GM19351 (cell line): ENCODE measurements around the gene MAPK14.
"Not testable (repeated sequence)": the region's sequence is repeated elsewhere in the genome, so short reads cannot be mapped to it uniquely, and the experiment has no call there.

ENCODE experiments used
- ATAC-seq: cut with Tn5 transposase; IDR thresholded peaks from one replicate; pipeline ENCODE4 v1.9.1; 2021; ENCODE audit warnings: mild to moderate bottlenecking, moderate library complexity; ENCODE audit not compliant: unreplicated experiment

Gene MAPK14

DNA sequence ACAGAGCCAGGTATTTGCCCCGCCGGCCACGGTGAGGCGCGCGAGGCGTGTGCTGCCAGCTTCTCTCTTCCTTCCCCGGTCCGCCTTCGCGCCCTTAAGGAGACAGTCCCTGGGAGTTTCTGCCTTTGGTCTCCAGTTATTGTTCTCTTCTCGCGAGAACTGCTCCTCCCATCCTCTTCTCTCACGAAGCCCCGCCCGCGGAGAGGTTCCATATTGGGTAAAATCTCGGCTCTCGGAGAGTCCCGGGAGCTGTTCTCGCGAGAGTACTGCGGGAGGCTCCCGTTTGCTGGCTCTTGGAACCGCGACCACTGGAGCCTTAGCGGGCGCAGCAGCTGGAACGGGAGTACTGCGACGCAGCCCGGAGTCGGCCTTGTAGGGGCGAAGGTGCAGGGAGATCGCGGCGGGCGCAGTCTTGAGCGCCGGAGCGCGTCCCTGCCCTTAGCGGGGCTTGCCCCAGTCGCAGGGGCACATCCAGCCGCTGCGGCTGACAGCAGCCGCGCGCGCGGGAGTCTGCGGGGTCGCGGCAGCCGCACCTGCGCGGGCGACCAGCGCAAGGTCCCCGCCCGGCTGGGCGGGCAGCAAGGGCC lies at the start of gene MAPK14:
Gene MAPK14 (plus strand): TSS at position 308 of the 587 bp plus-strand sequence. CDS start 350 bp downstream, outside the sequence.
- ATAC-seq, result peak; percentile 79

DNA sequence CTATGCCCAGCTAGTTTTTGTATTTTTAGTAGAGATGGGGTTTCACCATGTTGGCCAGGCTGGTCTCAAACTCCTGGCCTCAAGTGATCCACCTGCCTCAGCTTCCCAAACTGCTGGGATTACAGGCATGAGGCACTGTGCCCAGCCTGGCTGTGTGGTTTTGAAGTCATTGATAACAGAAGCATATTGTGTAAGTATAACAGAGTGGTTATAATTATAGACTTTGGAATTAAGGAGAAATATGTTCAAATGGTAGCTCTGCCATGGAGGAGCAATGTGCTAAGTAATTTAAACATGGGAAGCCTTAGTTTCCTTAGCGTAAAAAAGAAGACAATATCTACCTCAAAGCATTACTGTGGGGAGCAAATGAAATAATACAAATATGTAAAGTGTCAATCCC lies 47.5 kb upstream of the MAPK14 start:
- ATAC-seq, result not testable (repeated sequence)

DNA sequence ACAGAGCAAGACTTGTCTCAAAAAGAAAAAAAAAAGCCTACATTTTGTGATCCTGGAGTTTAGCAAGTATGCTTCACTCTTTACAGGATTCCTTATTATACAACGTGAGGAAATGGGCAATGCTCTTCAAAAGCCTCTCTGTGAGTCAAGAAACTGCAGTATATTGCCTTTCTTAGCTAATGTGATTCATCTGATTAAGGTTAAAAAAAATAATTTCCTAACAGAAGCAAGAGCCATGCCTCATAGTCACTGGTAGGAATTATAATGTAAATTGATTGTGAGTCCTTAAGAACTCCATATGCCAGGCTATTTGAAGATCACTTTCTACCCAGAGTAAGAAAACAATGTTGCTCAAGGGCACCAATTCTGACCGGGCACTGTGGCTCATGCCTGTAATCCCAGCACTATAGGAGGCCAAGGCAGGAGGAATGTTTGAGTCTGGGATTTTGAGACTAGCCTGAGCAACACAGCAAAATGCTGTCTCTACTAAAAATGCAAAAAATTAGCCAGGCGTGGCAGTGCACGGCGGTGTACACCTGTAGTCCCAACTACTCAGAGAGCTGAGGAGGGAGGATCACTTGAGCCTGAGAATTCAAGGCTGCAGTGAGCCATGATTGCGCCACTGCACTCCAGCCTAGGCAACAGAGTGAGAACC lies 46.5 kb upstream of the MAPK14 start:
- no peak for ATAC-seq

DNA sequence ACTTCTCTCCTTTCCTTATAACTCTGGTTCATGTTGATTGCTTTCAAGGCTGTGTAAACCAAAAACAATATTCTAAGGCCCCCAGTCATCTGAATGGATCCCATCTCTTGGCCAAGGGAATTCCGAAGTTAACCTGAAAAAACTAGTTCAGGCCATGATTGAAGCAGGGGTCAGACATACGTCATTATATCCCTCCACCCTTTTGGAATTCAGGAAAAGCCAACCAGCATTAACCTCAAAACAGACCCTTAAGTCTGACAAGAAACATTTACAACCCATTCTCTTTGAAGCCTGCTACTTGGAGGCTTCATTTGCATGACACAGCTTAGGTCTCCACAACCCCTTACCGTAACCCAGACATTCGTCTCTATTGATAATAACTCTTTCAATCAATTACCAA lies 42.9 kb upstream of the MAPK14 start:
- no peak for ATAC-seq

DNA sequence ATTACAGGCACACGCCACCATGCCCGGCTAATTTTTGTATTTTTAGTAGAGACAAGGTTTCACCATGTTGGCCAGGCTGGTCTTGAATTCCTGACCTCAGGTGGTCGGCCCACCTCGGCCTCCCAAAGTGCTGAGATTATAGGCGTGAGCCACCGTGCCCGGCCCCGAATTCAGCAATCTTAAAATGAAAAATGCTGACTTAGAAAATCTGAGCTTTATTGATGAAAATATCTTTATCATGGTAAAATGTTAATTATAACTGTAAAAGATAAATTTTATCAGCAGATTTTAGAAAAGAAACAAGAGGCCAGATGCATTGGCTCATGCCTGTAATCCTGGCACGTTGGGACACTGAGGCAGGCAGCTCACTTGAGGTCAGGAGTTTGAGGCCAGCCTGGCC lies 39.6 kb upstream of the MAPK14 start:
- not testable (repeated sequence) for ATAC-seq

DNA sequence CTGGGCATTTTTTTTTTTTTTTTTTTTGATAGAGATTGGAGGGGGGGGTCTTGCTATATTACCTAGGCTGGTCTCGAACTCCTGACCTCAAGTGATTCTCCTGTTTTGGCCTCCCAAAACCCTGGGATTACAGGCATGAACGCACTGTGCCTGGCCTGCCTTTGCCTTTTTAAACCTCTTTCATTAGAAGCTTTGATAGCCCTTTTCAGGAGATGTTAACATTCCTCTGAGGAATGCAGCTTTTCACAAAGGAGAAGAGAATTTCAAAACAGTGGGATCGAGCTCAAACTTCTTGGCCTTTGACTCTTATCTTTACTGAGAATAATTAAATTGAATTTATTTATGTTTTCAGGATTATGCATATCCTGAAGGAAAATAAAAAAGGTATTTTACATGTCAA lies 34.5 kb upstream of the MAPK14 start:
- ATAC-seq, result no peak

DNA sequence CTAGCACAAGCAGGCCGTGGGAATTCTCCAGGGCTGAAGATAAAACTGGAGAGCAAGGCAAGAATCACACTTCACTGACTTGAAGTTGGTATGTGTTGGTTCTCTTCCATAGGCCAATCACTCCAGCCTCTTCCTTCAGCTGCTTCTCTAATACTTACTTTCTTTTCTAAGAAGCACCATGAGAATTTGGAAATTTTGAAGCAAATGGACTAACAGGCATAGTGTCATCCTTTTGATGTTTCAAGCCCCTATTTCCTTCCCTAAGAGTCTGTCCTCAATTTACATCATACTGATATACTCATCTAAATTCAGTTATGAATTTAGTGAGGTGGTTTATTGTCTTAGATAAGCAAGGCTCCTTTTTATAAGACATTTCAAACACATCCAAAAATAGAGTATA lies 27.2 kb upstream of the MAPK14 start:
- ATAC-seq, result no peak

DNA sequence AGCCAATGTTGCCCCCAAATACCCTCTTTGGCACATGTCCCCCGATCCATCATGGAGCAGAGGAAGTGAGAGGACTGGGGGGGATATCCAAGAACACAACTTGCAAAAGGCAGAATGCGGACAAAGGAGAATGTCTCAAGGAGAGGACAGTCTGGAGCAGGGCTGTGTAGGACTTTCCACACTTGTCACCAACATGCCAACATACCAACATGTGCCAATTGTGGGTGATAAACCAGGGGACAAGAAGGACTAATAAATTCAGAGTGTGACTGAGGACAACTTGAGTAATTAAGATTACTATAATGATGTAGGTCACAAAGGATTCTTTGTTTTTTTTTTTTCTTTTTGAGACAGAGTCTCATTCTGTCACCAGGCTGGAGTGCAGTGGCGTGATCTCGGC lies 11.9 kb upstream of the MAPK14 start:
- no peak for ATAC-seq

DNA sequence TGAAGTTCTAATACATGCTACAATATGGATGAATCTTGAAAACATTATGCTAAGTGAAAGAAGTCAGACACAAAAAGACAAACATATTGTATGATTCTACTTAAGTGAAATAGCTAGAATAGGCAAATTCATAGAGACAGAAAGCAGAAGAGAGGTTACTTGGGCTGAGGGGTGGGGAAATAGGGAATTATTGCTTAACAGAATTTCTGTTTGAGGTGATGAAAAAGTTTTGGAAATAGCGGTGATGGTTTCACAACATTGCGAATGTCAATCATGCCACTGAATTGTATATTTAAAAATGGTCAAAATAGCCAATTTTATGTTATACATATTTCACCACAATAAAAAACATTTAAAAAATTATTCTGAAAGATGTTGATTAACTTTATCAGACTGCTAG lies 9.3 kb upstream of the MAPK14 start:
- no peak for ATAC-seq

DNA sequence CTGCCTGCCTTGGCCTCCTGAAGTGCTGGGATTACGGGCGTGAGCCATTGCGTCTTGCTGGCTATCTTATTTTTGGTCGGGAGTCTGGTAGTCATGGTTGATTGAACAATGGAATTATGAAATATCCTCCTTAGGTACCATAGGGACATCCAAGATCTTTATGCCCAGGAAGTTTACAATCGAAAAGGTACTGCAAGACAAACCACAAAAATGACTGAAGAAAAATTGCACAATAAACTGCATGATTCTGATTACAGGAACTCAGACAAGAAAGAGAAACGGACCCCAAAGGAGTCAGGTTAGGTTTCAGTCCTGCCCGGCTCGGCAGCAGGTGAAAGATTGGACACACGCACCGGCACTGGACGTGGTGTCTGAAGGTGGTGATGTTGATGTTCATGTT lies 8.4 kb upstream of the MAPK14 start:
- no peak for ATAC-seq

DNA sequence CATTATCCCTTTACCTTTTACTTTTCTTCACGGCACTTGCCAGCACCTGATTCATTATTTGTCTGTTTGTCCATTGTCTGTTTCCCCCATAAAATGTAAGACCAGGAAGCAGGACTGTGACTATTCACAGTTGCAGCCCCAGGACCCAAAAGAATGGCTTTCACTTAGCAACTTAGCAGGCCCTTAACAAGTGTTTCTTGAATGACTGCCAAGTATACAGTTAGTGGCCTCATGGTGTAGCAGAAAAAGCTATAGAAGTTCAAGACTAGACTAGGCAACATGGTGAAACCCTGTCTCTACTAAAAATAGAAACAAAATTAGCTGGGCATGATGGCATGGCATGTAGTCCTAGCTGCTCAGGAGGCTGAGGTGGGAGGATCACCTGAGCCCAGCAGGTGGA lies 7.5 kb upstream of the MAPK14 start:
- ATAC-seq, result no peak

DNA sequence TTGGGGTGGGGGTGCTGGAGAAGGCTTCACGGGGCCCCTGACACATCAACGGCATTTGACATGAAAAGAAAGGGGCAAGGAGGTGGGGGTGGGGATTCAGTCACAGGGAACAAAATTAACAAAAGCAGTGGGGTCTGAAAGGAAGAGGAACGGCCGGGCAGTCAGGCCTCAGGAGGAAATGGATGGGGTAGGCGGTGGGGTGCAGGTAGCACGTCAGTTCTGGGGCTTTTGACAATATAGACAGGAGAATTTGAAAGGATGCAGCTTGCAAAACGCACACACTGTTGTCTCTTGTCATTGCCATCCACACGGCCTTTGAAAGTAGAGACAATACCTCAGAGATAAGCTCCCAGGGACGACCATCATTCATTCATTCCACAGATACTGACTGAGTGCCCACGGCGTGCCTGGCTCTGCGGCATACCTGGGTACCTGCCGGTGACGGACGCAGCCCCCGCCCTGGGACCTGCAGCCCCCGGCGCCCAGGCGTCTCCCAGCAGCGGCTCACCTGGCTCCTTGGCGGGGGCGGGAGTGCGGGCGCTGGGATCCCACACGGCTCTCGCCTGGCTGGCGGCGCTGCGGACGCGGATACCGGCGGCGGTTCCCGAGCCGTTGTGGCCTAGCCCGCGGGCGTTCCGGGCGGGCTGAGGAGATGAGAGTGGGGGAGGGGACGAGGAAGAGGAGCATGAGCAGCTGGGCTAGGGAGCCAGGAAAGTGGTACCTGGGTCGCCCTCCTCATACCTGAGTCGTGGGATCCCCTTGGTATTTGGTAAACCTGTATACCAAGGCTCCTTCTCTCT lies 3.4 kb upstream of the MAPK14 start, which contains the start of gene SLC26A8:
Gene SLC26A8 (minus strand): TSS at position 646 of the 800 bp plus-strand sequence. CDS start 4,934 bp downstream, outside the sequence.
- ATAC-seq, result no peak

DNA sequence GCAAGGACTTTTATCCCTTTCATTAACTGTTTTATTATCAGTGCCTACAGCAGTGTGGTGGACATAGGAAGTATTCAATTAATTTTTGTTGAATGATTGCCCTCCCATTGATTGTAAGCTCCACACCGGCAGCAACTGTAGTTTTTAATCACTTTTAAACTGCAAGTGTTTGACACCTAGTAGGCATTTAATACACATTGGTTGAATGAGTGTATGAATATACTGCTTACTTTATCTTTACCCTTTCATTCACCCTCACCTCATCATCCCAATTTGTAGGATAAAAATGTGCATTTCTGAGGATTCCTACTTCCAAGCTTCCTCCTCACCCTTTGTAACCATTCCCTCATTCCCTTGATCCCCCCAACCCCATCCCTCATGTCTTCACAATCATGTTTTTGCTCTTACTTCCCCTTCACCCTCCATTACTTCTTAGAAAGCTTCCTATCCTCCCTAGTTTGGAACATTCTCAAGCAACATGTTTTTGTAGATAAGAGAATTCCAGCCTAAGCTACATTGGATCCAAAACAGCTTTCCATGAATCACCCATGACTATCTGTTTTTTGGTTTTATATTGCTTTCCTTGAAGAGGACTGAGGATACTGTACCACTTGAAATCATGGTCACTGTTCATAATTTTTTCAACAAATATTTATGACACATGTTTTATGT lies 2.2 kb upstream of the MAPK14 start:
- ATAC-seq, result no peak

DNA sequence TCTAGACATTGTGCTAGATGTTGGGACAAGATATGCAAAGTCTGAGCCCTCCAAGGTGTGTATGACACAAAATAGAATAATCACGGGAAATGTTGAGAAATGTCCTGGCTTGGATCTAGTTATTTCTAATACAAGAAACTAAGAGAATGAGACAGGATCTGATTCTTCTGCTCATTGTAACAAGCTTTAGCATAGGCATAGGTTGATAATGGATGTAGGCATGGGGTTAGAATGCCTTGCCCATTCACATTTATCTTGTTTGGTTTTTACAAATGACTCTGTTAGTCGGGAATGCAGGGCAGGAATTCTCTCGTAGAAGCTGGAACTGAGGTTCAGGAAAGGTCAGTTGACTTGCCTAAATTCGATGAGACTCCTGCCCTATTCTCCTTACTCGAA lies 1.7 kb upstream of the MAPK14 start:
- no peak for ATAC-seq

DNA sequence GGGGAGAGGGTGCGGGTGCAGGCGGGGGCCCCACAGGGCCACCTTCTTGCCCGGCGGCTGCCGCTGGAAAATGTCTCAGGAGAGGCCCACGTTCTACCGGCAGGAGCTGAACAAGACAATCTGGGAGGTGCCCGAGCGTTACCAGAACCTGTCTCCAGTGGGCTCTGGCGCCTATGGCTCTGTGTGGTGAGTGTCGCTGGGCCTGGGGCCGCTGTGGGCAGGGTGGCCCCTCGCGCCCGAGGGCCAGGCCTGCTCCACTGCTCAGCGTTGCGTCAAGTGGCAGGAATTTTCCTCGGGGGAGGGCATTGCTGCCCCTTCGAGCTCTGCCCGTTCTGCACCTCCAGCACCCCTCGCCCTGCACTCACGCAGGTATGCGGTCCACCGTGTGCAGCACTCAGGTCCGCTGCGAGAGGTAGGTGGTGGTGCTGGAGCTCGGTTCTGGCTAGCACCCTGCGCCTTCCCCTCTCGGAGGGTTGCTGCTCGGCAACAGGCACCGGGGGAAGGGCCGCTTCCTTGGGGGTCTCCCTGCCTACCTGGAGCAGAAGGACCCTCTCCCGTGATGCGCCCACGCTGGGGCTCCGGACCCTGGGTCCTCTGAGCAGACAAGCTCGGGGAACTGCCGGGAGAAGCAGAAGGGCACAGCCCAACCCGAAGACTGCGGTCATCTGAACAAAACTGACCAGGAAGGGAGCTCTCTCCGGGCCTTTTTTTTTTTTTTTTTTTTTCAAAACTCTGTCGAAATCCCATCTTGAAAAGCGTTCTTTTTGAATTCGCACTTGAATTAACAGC lies 674 bp downstream of the MAPK14 start:
- peak; percentile 30 for ATAC-seq

DNA sequence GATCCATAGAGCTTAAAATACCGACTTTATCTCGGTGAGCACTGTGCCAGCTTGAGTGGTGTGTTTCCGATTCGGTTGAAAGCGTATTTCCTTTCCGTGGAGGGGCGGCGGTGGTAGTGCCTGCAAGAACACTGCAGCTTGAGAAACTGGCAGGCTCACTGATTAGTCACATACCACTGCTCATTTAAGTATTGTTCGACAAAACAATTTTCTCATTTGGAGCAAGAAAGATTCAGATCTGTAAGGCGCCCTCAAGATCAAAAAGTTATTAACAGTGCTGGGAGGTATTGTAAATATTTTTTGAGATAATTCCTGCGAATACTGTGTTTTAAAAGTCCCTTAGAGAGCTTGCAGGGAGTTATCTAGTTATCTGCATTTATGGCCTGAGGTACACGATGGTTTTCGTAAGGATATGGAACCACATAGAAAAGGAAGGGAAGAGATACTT lies 1.3 kb downstream of the MAPK14 start:
- no peak for ATAC-seq

DNA sequence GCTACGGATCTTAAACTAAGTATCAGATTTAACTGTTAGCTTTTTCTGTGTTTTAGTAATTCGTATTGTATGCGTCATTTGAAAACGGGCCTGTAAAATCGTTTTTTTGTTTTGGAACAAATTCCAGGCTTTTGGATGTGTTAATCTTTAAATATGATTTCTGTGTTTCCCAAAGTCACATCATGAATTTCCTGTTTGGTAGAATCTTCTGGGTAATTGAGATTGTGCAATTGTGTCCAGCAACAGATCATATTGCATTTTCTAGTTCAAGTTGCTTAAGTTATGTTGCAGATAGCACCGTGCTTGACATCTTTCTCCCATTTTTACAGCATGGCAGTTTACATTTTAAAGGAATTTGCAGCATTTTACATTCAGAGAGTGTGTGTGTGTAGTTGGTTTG lies 1.9 kb downstream of the MAPK14 start:
- ATAC-seq, result no peak

DNA sequence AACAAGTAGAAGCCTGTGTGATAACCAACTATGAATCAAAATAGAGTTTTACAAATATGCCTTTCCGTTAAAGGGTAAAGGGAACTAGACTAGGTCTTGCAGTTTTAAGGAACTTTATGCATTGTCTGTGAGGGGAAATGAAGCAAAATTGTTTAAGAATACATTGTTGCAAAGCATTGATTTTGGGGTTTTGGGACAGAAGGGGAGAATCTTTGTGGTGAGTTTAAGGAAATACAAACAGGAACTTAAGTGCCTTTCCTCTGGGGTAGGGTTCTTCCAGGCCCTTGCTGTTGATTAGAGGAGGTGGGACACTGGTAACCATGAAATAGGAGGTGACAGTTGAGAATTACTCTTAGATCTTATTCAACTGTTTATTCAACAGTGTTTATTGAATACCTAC lies 4.7 kb downstream of the MAPK14 start:
- no peak for ATAC-seq

DNA sequence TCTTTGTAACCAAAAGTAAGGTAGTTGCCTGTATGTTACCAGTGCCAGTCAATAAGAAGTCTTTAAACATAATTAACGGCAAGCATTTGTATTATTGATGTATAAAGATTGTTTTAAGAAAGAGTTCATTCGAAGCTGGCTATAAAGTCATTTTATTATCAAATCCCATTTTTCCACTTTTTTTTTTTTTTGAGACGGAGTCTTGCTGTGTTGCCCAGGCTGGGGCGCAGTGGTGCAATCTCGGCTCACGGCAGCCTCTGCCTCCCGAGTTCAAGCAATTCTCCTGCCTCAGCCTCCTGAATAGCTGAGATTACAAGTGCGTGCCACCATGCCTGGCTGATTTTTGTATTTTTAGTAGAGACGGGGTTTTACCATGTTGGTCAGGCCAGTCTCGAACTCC lies 5.5 kb downstream of the MAPK14 start:
- ATAC-seq, result not testable (repeated sequence)

DNA sequence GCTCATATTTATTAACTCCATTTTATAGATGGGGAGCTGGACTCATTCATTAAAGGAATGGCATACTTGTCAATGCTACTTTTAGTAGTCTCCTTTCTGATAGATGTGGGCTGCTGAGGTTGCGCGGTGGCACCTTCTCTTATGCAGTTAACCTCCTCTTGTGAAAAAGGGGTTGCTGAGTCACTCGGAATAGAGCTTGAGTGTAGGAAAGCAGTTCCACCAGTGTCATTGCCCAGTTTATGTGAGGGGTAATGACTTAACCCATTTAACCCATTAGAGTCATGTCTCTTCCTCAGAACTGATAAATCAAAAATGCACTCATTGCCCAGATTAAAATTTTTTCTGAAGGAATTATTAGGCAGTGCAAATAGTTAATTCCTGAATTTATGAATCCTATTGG lies 6.3 kb downstream of the MAPK14 start:
- ATAC-seq, result no peak

DNA sequence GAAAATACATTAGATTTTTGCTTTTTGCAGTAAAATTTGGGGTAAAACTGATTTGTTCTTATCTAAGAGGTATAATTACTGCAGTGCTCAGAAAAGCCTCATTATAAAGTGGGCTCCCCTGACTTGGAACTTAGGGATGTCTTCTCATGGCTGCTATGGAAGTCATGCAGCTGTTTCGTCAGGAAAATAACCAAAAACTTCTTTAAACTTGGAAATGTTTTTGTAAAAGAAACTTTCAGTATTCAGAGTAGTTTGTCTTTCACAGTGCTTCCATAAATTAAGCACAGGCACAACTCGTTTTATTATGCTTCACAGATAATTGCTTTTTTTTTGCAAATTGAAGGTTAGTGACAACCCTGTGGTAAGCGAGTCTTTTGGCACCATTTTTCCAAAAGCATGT lies 6.8 kb downstream of the MAPK14 start:
- no peak for ATAC-seq
